Activated B cell treated with CpG ODN at 0.5 μM for 24 hours (primary cell): ENCODE measurements around the gene TSR3. TPM values are rescaled to one million over a fixed set of nuclear protein-coding genes. Genes with fewer than 3 reads are reported as not detected.

ENCODE experiments used
- ATAC-seq: fragments of 200-7000 bp; cut with Tn5 transposase; one replicate; pipeline ENCODE4 v1.10.0; 2021; ENCODE audit warnings: low read depth, mild to moderate bottlenecking, moderate library complexity
- CTCF ChIA-PET: fragments of 350-600 bp; sonication (Branson Sonifier 250); formaldehyde crosslinking; loops from one replicate; lab custom pipeline; 2021; ENCODE audit warnings: antibody characterized with exemption; lab: Charles Lee
- POLR2A ChIA-PET: fragments of 350-600 bp; sonication (Branson Sonifier 250); formaldehyde crosslinking; loops from one replicate; lab custom pipeline; 2021; ENCODE audit warnings: antibody characterized with exemption; lab: Charles Lee
- DNase-seq: peaks from one replicate; pipeline ENCODE4 v3.0.0; 2022
- H3K27ac Mint-ChIP-seq: one replicate; pipeline ENCODE4 v1.8.0; 2020; ENCODE audit warnings: mixed read lengths
- H3K27me3 Mint-ChIP-seq: one replicate; pipeline ENCODE4 v1.8.0; 2021; ENCODE audit warnings: mixed read lengths
- H3K36me3 Mint-ChIP-seq: one replicate; pipeline ENCODE4 v1.8.0; 2021; ENCODE audit warnings: low read depth, mixed read lengths
- H3K4me1 Mint-ChIP-seq: one replicate; pipeline ENCODE4 v1.8.0; 2021; ENCODE audit warnings: mixed read lengths
- H3K4me3 Mint-ChIP-seq: one replicate; pipeline ENCODE4 v1.8.0; 2020; ENCODE audit warnings: mild to moderate bottlenecking, mixed read lengths
- H3K9me3 Mint-ChIP-seq: one replicate; pipeline ENCODE4 v1.8.0; 2020; ENCODE audit warnings: mixed read lengths
- CTCF ChIP-seq: fragments of 200-600 bp; IDR thresholded peaks from one replicate; pipeline ENCODE4 v1.8.0; 2022; ENCODE audit warnings: antibody characterized with exemption, mild to moderate bottlenecking
- intact Hi-C: fragments of 100-400 bp; cut with micrococcal nuclease; formaldehyde crosslinking; loops from one replicate; pipeline ENCODE4 v1.15.1; 2024
- total RNA-seq: library from RNA; stranded (reverse); gene quantifications from 2 replicates; pipeline ENCODE4 v1.2.3, GENCODE V29; 2022

The TSR3 gene
- total RNA-seq, 1 donor from 2014 or later: 45.3 TPM

GRCh38 chr16:1313721-1314369 is 37.8 kb downstream of the TSR3 start:
- peaks cover 39% of the 10 kb centered on the region for H3K4me1 Mint-ChIP-seq
- TF ChIP-seq CTCF: no peak
- intact Hi-C loops: no loop called here
- DNase-seq: no peak
- H3K4me3 Mint-ChIP-seq: no peak overlapping the region
- no peaks in the 10 kb centered on the region for H3K9me3 Mint-ChIP-seq
- ChIA-PET CTCF (no interaction called here), POLR2A (no interaction called here)
- no peak overlapping the region for H3K27ac Mint-ChIP-seq
- H3K36me3 Mint-ChIP-seq: peaks cover 69% of the 10 kb centered on the region
- ATAC-seq: no peak
- no peaks in the 10 kb centered on the region for H3K27me3 Mint-ChIP-seq

GRCh38 chr16:1312903-1313302 is 38.8 kb downstream of the TSR3 start:
- CTCF ChIA-PET: no interaction called here
- Mint-ChIP-seq H3K4me3 (peak overlapping the region; percentile 19), H3K27ac (peak overlapping the region; percentile 50)

GRCh38 chr16:1312467-1312816 is 39.2 kb downstream of the TSR3 start:
- H3K27ac Mint-ChIP-seq: peak overlapping the region; percentile 50
- H3K4me1 Mint-ChIP-seq: peaks cover 46% of the 10 kb centered on the region
- no peaks in the 10 kb centered on the region for H3K9me3 Mint-ChIP-seq
- ATAC-seq (no peak), DNase-seq (no peak)
- intact Hi-C loops: no loop called here
- no peak for TF ChIP-seq CTCF
- peaks cover 55% of the 10 kb centered on the region for H3K36me3 Mint-ChIP-seq
- H3K27me3 Mint-ChIP-seq: no peaks in the 10 kb centered on the region
- POLR2A ChIA-PET: interaction anchor here (1.0 to 2.6 kb wide), 2 partner anchors 30 to 652 kb away, joined by 4 to 18 read pairs; partner anchors contain the start of gene RPS2
- CTCF ChIA-PET: no interaction called here
- H3K4me3 Mint-ChIP-seq: peak overlapping the region; percentile 19

More at GRCh38 chr16:1312903-1313302, 38.8 kb downstream of the TSR3 start:
- TF ChIP-seq CTCF: no peak
- no peak for ATAC-seq
- Mint-ChIP-seq H3K4me1 (peaks cover 43% of the 10 kb centered on the region), H3K36me3 (peaks cover 60% of the 10 kb centered on the region), H3K27me3 (no peaks in the 10 kb centered on the region), H3K9me3 (no peaks in the 10 kb centered on the region)
- intact Hi-C loops: no loop called here
- POLR2A ChIA-PET: interaction anchor here (0.6 to 2.6 kb wide), 4 partner anchors 30 to 652 kb away, joined by 3 to 18 read pairs (median 7); partner anchors contain the start of gene RPS2
- DNase-seq: no peak

GRCh38 chr16:1311738-1312466 is 39.8 kb downstream of the TSR3 start:
- H3K27ac Mint-ChIP-seq: no peak overlapping the region
- H3K27me3 Mint-ChIP-seq: no peaks in the 10 kb centered on the region
- ChIA-PET POLR2A (interaction anchor here (1.0 to 2.6 kb wide), 2 partner anchors 31 to 653 kb away, joined by 4 to 18 read pairs; partner anchors contain the start of gene RPS2), CTCF (interaction anchor here (1.5 kb wide), 1 partner anchor 20 kb away, joined by 4 read pairs; no protein-coding TSS in a partner anchor)
- intact Hi-C loops: loop anchor here (2.0 kb wide), 1 partner anchor 15 kb away; no protein-coding TSS in a partner anchor
- H3K9me3 Mint-ChIP-seq: no peaks in the 10 kb centered on the region
- ATAC-seq: no peak
- peaks cover 50% of the 10 kb centered on the region for H3K36me3 Mint-ChIP-seq
- H3K4me1 Mint-ChIP-seq: peaks cover 46% of the 10 kb centered on the region
- TF ChIP-seq CTCF: no peak
- H3K4me3 Mint-ChIP-seq: peak overlapping the region; percentile 98
- no peak for DNase-seq
